ENCODE measurements around the gene CUL7.

Gene CUL7

GRCh38 chr6:43036712-43037111 lies 16.9 kb downstream of the CUL7 start:
- Histone ChIP-seq H3K27me3 (ENCODE audit: insufficient read depth, low read length, poor library complexity, severe bottlenecking) (no peaks in the 10 kb centered on the region), H3K36me3 (ENCODE audit: insufficient read depth, low read length) (peaks cover 12% of the 10 kb centered on the region; the same call in 1 of the 2 replicates), H3K4me3 (ENCODE audit: low read length, poor library complexity, severe bottlenecking) (no peak overlapping the region), H3K4me2 (ENCODE audit: low read depth, low read length, poor library complexity, severe bottlenecking) (no peak overlapping the region), H4K20me1 (ENCODE audit: insufficient read depth, low read length, poor library complexity, severe bottlenecking) (no peaks in the 10 kb centered on the region), H3K79me2 (ENCODE audit: insufficient read depth, low read length) (no peaks in the 10 kb centered on the region), H3K9me2 (replicated peaks; ENCODE audit: low read depth, low read length) (no peaks in the 10 kb centered on the region), H3K4me1 (ENCODE audit: insufficient read depth, low read length, poor library complexity, severe bottlenecking) (no peaks in the 10 kb centered on the region), H2AFZ (ENCODE audit: low read length) (no peak overlapping the region), H3K9ac (ENCODE audit: low read depth, low read length, poor library complexity, severe bottlenecking) (no peak overlapping the region), H3F3A (ENCODE audit: low read depth) (no peaks in the 10 kb centered on the region), H3K9me3 (ENCODE audit: insufficient read depth, low read depth, low read length) (no peaks in the 10 kb centered on the region)
- no peak for TF ChIP-seq EZH2phosphoT487 (IDR thresholded peaks at IDR 0.05; ENCODE audit: borderline replicate concordance)
- no peak for TF ChIP-seq CTCF (conservative IDR thresholded peaks at IDR 0.05; ENCODE audit: low read length)

GRCh38 chr6:43035495-43036194 lies 18.0 kb downstream of the CUL7 start:
- no peak overlapping the region for H2AFZ ChIP-seq (ENCODE audit: low read length)
- H3K4me1 ChIP-seq (ENCODE audit: insufficient read depth, low read length, poor library complexity, severe bottlenecking): no peaks in the 10 kb centered on the region
- no peaks in the 10 kb centered on the region for H3K9me3 ChIP-seq (ENCODE audit: insufficient read depth, low read depth, low read length)
- no peak overlapping the region for H3K9ac ChIP-seq (ENCODE audit: low read depth, low read length, poor library complexity, severe bottlenecking)
- H3F3A ChIP-seq (ENCODE audit: low read depth): no peaks in the 10 kb centered on the region
- TF ChIP-seq EZH2phosphoT487 (IDR thresholded peaks at IDR 0.05; ENCODE audit: borderline replicate concordance) (no peak), CTCF (conservative IDR thresholded peaks at IDR 0.05; ENCODE audit: low read length) (no peak)
- H3K79me2 ChIP-seq (ENCODE audit: insufficient read depth, low read length): no peaks in the 10 kb centered on the region
- no peaks in the 10 kb centered on the region for H3K9me2 ChIP-seq (replicated peaks; ENCODE audit: low read depth, low read length)
- H4K20me1 ChIP-seq (ENCODE audit: insufficient read depth, low read length, poor library complexity, severe bottlenecking): no peaks in the 10 kb centered on the region
- H3K27me3 ChIP-seq (ENCODE audit: insufficient read depth, low read length, poor library complexity, severe bottlenecking): no peaks in the 10 kb centered on the region
- H3K4me3 ChIP-seq (ENCODE audit: low read length, poor library complexity, severe bottlenecking): no peak overlapping the region
- no peak overlapping the region for H3K4me2 ChIP-seq (ENCODE audit: low read depth, low read length, poor library complexity, severe bottlenecking)
- peaks cover 12% of the 10 kb centered on the region; the same call in 1 of the 2 replicates for H3K36me3 ChIP-seq (ENCODE audit: insufficient read depth, low read length)

GRCh38 chr6:43034190-43034525 lies 19.5 kb downstream of the CUL7 start:
- H3K4me1 ChIP-seq (ENCODE audit: insufficient read depth, low read length, poor library complexity, severe bottlenecking): no peaks in the 10 kb centered on the region
- H3K4me3 ChIP-seq (ENCODE audit: low read length, poor library complexity, severe bottlenecking): no peak overlapping the region
- H3K79me2 ChIP-seq (ENCODE audit: insufficient read depth, low read length): no peaks in the 10 kb centered on the region
- H3F3A ChIP-seq (ENCODE audit: low read depth): no peaks in the 10 kb centered on the region
- no peak overlapping the region for H3K4me2 ChIP-seq (ENCODE audit: low read depth, low read length, poor library complexity, severe bottlenecking)
- peaks cover 22% of the 10 kb centered on the region for H3K36me3 ChIP-seq (ENCODE audit: insufficient read depth, low read length)
- no peak overlapping the region for H2AFZ ChIP-seq (ENCODE audit: low read length)
- H3K9me3 ChIP-seq (ENCODE audit: insufficient read depth, low read depth, low read length): no peaks in the 10 kb centered on the region
- no peak overlapping the region for H3K9ac ChIP-seq (ENCODE audit: low read depth, low read length, poor library complexity, severe bottlenecking)
- no peaks in the 10 kb centered on the region for H4K20me1 ChIP-seq (ENCODE audit: insufficient read depth, low read length, poor library complexity, severe bottlenecking)
- H3K9me2 ChIP-seq (replicated peaks; ENCODE audit: low read depth, low read length): no peaks in the 10 kb centered on the region
- no peaks in the 10 kb centered on the region for H3K27me3 ChIP-seq (ENCODE audit: insufficient read depth, low read length, poor library complexity, severe bottlenecking)
- TF ChIP-seq EZH2phosphoT487 (IDR thresholded peaks at IDR 0.05; ENCODE audit: borderline replicate concordance): no peak
- no peak for TF ChIP-seq CTCF (conservative IDR thresholded peaks at IDR 0.05; ENCODE audit: low read length)
